Glutamatergic neuron (in vitro differentiated cells): ENCODE data around the gene RND1. TPM values are rescaled to one million over a fixed set of nuclear protein-coding genes. Genes with fewer than 3 reads are reported as not detected.
"Not testable (repeated sequence)": the region's sequence is repeated elsewhere in the genome, so short reads cannot be mapped to it uniquely, and the experiment has no call there.

Source experiments
- DNase-seq: peaks from one replicate; pipeline ENCODE4 v3.0.0; 2022
- H3K27ac Mint-ChIP-seq: one replicate; pipeline ENCODE4 v1.8.0; 2020; ENCODE audit warnings: mild to moderate bottlenecking, mixed read lengths, inconsistent platforms; ENCODE audit not compliant: unreplicated experiment
- H3K27me3 Mint-ChIP-seq: one replicate; pipeline ENCODE4 v1.8.0; 2020; ENCODE audit warnings: mild to moderate bottlenecking, moderate library complexity, mixed read lengths, inconsistent platforms; ENCODE audit not compliant: unreplicated experiment
- H3K36me3 Mint-ChIP-seq: one replicate; pipeline ENCODE4 v1.8.0; 2020; ENCODE audit warnings: mild to moderate bottlenecking, mixed read lengths, inconsistent platforms; ENCODE audit not compliant: unreplicated experiment
- H3K4me1 Mint-ChIP-seq: one replicate; pipeline ENCODE4 v1.8.0; 2020; ENCODE audit warnings: mild to moderate bottlenecking, low read depth, mixed read lengths, inconsistent platforms; ENCODE audit not compliant: unreplicated experiment
- H3K4me3 Mint-ChIP-seq: one replicate; pipeline ENCODE4 v1.8.0; 2020; ENCODE audit warnings: mild to moderate bottlenecking, mixed read lengths, inconsistent platforms; ENCODE audit not compliant: unreplicated experiment
- H3K9me3 Mint-ChIP-seq: one replicate; pipeline ENCODE4 v1.8.0; 2020; ENCODE audit warnings: mild to moderate bottlenecking, moderate library complexity, mixed read lengths, inconsistent platforms; ENCODE audit not compliant: unreplicated experiment
- total RNA-seq: library from RNA; stranded (reverse); fragmentation: NEBNext Ultra II Directional; extraction: Animal tissue kit (Norgen Biotek cat#: 25700); gene quantifications from one replicate; pipeline ENCODE4 v1.2.1, GENCODE V29; 2021; ENCODE audit not compliant: unreplicated experiment
- TF ChIP-seq, protein P1 (sequence below): fragments of 200-600 bp; sonication (generic); IDR thresholded peaks from one replicate; pipeline ENCODE4 v1.5.0; 2021; ENCODE audit not compliant: partially characterized antibody, unreplicated experiment

RND1 gene
- total RNA-seq, 1 donor from 2014 or later = 1.8 TPM

DNA sequence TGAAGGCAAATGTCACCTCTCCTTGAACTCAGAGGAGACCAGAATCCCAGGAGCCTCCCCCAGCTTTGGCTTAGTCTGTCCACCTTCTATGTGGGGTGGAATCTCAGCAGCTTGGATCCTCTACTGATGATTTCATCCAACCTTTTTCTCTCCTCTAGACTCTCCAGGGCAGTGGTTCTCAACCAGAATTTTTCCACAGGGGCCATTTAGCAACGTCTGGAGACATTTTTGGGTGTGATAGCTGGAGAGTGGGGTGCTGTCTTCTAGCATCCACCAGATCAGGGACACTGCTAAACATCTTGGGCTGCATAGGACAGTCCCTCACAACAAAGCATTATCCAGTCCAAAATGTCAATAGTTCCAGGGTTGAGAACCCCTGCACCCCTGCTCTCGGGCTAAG, 9.3 kb downstream of the RND1 start:
- peaks cover 3% of the 10 kb centered on the region for H3K9me3 Mint-ChIP-seq
- TF ChIP-seq, protein P1, sequence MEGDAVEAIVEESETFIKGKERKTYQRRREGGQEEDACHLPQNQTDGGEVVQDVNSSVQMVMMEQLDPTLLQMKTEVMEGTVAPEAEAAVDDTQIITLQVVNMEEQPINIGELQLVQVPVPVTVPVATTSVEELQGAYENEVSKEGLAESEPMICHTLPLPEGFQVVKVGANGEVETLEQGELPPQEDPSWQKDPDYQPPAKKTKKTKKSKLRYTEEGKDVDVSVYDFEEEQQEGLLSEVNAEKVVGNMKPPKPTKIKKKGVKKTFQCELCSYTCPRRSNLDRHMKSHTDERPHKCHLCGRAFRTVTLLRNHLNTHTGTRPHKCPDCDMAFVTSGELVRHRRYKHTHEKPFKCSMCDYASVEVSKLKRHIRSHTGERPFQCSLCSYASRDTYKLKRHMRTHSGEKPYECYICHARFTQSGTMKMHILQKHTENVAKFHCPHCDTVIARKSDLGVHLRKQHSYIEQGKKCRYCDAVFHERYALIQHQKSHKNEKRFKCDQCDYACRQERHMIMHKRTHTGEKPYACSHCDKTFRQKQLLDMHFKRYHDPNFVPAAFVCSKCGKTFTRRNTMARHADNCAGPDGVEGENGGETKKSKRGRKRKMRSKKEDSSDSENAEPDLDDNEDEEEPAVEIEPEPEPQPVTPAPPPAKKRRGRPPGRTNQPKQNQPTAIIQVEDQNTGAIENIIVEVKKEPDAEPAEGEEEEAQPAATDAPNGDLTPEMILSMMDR = no peak
- peaks cover 6% of the 10 kb centered on the region for H3K4me1 Mint-ChIP-seq
- H3K4me3 Mint-ChIP-seq = no peak overlapping the region
- H3K27me3 Mint-ChIP-seq = peaks cover 4% of the 10 kb centered on the region
- H3K27ac Mint-ChIP-seq = no peak overlapping the region
- H3K36me3 Mint-ChIP-seq = no peaks in the 10 kb centered on the region
- DNase-seq = no peak

DNA sequence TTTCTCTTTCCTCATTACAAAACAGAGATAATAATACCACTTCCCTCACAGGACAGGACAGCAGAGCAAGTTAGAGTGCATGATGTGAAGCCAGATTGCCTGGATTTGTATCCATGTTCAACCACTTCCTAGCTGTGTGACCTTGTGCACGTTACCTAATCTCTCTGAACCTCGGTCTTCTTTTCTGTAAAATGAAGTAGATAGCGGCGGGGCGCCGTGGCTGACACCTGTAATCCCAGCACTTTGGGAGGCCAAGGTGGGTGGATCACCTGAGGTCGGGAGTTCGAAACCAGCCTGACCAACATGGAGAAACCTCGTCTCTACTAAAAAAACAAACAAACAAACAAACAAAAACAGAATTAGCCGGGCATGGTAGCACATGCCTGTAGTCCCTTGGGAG, 10.7 kb downstream of the RND1 start:
- not testable (repeated sequence) for H3K9me3 Mint-ChIP-seq, H3K27me3 Mint-ChIP-seq, H3K4me3 Mint-ChIP-seq, DNase-seq, H3K36me3 Mint-ChIP-seq
- H3K27ac Mint-ChIP-seq = peak overlapping the region; percentile 33
- peaks cover 15% of the 10 kb centered on the region for H3K4me1 Mint-ChIP-seq

DNA sequence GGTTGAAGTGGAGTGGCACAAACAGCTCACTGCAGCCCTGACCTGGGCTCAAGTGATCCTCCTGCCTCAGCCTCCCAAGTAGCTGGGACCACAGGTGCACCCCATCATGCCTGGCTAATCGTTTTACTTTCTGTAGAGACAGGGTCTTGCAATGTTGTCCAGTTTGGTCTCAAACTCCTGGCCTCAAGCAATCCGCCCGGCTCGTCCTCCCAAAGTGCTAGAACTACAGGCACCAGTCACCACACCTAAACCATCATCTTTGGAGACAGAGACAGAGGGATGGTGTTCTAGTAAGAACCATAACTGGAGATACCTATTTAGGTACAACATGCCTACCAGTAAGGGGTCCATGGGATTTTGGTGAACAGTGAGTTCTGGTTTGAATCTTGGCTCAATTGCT, 11.2 kb downstream of the RND1 start:
- Mint-ChIP-seq H3K9me3 (peaks cover 2% of the 10 kb centered on the region), H3K27me3 (no peaks in the 10 kb centered on the region), H3K36me3 (no peaks in the 10 kb centered on the region), H3K4me3 (no peak overlapping the region), H3K27ac (no peak overlapping the region), H3K4me1 (peaks cover 15% of the 10 kb centered on the region)
- DNase-seq = no peak
- TF ChIP-seq, protein P1 = no peak

DNA sequence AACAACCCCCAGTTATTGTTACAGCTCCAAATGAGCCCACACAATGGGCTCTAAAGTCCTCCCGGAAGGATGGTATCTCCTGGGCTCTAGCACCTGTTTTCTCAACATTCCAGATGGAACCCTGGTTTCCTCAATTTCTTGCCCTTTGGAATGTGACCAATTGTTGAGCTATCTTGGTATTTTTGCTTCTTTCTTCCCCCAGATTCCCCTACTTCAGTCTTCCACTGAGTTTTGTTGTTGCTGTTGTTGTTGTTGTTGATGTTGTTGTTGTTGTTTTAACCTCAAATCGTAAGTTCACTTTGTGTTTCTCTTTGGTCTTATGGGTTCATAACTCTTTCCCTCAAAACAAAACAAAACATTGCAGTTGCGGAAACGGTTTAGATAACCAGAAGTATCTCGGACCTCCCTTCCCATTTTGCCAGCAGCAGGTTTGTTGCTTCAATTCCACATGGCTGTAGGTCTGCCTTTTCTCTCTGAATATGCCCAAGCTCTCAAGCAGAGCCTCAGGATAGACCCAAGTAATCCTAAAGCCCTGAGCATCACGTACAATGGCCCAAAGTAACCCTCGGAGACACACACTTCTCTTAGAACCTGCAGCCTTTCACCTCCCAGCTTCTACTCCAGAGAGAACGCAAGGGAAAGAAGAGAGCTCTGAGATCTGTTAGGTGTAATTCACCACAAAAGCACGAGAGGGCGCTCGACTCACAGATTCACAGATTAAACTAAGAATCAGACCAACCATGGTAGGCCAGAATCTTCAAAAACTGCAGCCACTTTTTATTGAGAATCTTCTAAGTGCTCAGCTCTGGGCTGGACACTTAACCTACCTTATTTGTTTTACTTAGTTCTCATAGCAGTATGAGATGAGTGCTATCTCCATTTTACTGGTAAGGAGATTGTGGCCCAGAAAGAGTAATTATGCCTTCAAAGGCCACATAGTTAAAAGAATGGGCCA, 12.7 kb downstream of the RND1 start:
- Mint-ChIP-seq H3K4me1 (peaks cover 15% of the 10 kb centered on the region), H3K27ac (peak overlapping the region; percentile 30), H3K4me3 (peak overlapping the region; percentile 96), H3K27me3 (no peaks in the 10 kb centered on the region), H3K36me3 (no peaks in the 10 kb centered on the region), H3K9me3 (peaks cover 4% of the 10 kb centered on the region)
- peak; percentile 83 for DNase-seq
- TF ChIP-seq, protein P1 = peak; percentile 97

DNA sequence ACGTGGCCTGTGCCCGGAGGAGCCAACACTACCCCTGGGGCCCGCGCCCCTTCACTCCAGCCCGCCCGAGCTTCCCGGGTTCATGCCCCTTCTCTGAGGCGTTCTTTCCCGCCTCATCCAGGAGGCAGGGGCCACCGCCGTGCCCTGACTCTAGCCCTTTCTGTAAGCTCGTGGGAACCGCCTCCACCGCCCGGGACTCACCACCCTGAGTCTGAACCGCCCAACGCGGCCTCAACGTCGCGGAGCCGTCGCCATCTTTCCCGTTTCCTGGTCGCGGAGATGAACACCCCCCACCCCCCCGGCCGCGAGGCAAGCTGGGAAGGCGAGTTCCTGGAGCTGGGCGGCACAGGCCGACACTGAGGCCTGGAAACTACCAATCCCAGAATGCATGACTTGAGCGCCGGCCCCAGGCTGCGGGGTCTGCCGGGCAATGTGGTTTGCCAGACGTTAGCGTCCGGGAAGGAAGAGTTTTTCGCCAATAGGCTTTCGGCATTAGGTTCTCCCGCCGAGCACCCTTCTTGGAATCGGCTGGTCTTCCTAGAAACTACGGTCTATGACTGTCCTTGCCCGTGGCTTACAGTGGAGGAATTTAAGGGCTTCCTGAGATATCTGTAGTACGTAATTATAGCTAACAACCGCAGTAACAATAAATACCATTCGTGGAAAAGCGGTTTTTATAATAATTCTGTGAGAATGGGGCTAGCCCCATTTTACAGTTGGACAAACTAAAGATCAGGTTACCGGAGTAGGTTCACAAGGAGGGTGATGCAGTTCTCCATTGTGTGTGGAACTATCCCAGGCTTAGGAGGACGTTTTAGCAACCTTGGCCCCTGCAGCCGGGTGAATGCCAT, 13.6 kb downstream of the RND1 start, which contains the start of gene DDX23:
DDX23 (minus strand) TSS at position 281 of the 851 bp plus-strand sequence. CDS start 6,381 bp downstream, outside the sequence.
- peaks cover 4% of the 10 kb centered on the region for H3K9me3 Mint-ChIP-seq
- no peaks in the 10 kb centered on the region for H3K27me3 Mint-ChIP-seq
- TF ChIP-seq, protein P1 = no peak
- peak; percentile 92 for DNase-seq
- H3K27ac Mint-ChIP-seq = peak within 1 kb of the TSS; percentile 82
- peak within 1 kb of the TSS; percentile 96 for H3K4me3 Mint-ChIP-seq
- H3K36me3 Mint-ChIP-seq = no peaks in the 10 kb centered on the region
- H3K4me1 Mint-ChIP-seq = peaks cover 15% of the 10 kb centered on the region

DNA sequence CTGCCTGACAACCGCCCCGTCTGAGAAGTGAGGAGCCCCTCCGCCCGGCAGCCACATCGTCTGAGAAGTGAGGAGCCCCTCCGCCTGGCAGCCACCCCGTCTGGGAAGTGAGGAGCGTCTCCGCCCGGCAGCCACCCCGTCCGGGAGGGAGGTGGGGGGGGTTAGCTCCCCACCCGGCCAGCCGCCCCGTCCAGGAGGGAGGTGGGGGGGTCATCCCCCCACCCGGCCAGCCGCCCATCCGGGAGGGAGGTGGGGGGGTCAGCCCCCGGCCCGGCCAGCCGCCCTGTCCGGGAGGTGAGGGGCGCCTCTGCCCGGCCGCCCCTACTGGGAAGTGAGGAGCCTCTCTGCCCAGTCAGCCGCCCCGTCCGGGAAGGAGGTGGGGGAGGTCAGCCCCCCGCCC, 23.6 kb downstream of the RND1 start:
- not testable (repeated sequence) for H3K36me3 Mint-ChIP-seq, DNase-seq, H3K27me3 Mint-ChIP-seq, H3K9me3 Mint-ChIP-seq, H3K4me1 Mint-ChIP-seq, H3K27ac Mint-ChIP-seq, H3K4me3 Mint-ChIP-seq
